Measurements from ENCODE around the gene ADRA1B.

- TF ChIP-seq CTCF (IDR thresholded peaks at IDR 0.05; ENCODE audit: control extremely low read depth in 1 of 3, insufficient read depth in 1 of 3, low read depth in 1 of 3, low read length in 3 of 3) (no peak), YY1 (IDR thresholded peaks at IDR 0.05; ENCODE audit: low read depth, low read length) (no peak), POLR2A (IDR thresholded peaks at IDR 0.05; ENCODE audit: control extremely low read depth in 1 of 2, low read depth in 2 of 2, low read length in 2 of 2) (no peak)
Measured at GRCh38 chr5:159880676-159881075, 35.6 kb upstream of the ADRA1B start.
